Liver (tissue), 9 donors: ENCODE results near the gene CELF2. TPM values are rescaled to one million over a fixed set of nuclear protein-coding genes. Genes with fewer than 3 reads are reported as not detected.

Experiments used
- DNase-seq: peaks from one replicate; pipeline ENCODE4 v3.0.0-alpha.2; 2017; ENCODE audit warnings: low spot score
- H3K27ac ChIP-seq, 2 donors: one replicate each; pipeline ENCODE4 v1.7.0; 2013; ENCODE audit warnings: inconsistent platforms in 2 of 2, low read length in 2 of 2, control low read depth in 1 of 2, low read depth in 1 of 2, mild to moderate bottlenecking in 1 of 2
- H3K27me3 ChIP-seq, 4 donors: one replicate each; pipeline versions ENCODE4 v1.6.1 to v1.7.0; 2013; ENCODE audit warnings: low read length in 3 of 4, inconsistent platforms in 1 of 4, mild to moderate bottlenecking in 1 of 4, moderate library complexity in 1 of 4; ENCODE audit not compliant: control insufficient read depth in 4 of 4, insufficient read depth in 4 of 4
- H3K36me3 ChIP-seq, 4 donors: one replicate each; pipeline versions ENCODE4 v1.6.1 to v1.7.0; 2013; ENCODE audit warnings: low read length in 3 of 4, mild to moderate bottlenecking in 3 of 4, low read depth in 1 of 4, moderate library complexity in 1 of 4; ENCODE audit not compliant: control insufficient read depth in 4 of 4, insufficient read depth in 3 of 4
- H3K4me1 ChIP-seq, 4 donors: one replicate each; pipeline versions ENCODE4 v1.6.1 to v1.7.0; 2013; ENCODE audit warnings: low read length in 3 of 4, mild to moderate bottlenecking in 3 of 4, moderate library complexity in 1 of 4; ENCODE audit not compliant: control insufficient read depth in 4 of 4, insufficient read depth in 4 of 4
- H3K4me3 ChIP-seq, 3 donors: one replicate each; pipeline versions ENCODE4 v1.6.1 to v1.7.0; 2013; ENCODE audit warnings: low read length in 3 of 3, control low read depth in 1 of 3, low read depth in 1 of 3, mild to moderate bottlenecking in 1 of 3
- H3K9ac ChIP-seq, 2 donors: one replicate each; pipeline ENCODE4 v1.7.0; 2013; ENCODE audit warnings: low read length in 2 of 2, mild to moderate bottlenecking in 2 of 2, moderate library complexity in 2 of 2, control low read depth in 1 of 2, low read depth in 1 of 2
- H3K9me3 ChIP-seq, 4 donors: one replicate each; pipeline versions ENCODE4 v1.6.1 to v1.7.0; 2013; ENCODE audit warnings: low read length in 3 of 4; ENCODE audit not compliant: control insufficient read depth in 4 of 4
- ATF3 ChIP-seq: IDR thresholded peaks from 2 replicates; pipeline ENCODE4 v1.6.1; 2016; ENCODE audit warnings: antibody characterized with exemption
- CTCF ChIP-seq: fragments of 150-350 bp; IDR thresholded peaks from 2 replicates; pipeline ENCODE4 v1.5.1; 2017; ENCODE audit warnings: improper control_type of control experiment, low read depth, low read length; ENCODE audit not compliant: missing input control
- GABPA ChIP-seq, 2 donors: IDR thresholded peaks in 1 of 2; conservative IDR thresholded peaks in 1 of 2; 2 replicates each; pipeline ENCODE4 v1.6.1; 2016; ENCODE audit warnings: antibody characterized with exemption in 2 of 2, mild to moderate bottlenecking in 1 of 2, moderate library complexity in 1 of 2
- HNF4G ChIP-seq: IDR thresholded peaks from 2 replicates; pipeline ENCODE4 v1.6.1; 2016; ENCODE audit warnings: antibody characterized with exemption
- MAX ChIP-seq: IDR thresholded peaks from 2 replicates; pipeline ENCODE4 v1.6.1; 2016; ENCODE audit warnings: antibody characterized with exemption
- NR2F2 ChIP-seq: IDR thresholded peaks from 2 replicates; pipeline ENCODE4 v1.6.1; 2016; ENCODE audit warnings: antibody characterized with exemption
- RAD21 ChIP-seq, 2 donors: IDR thresholded peaks; 2 replicates each; pipeline ENCODE4 v1.6.1; 2016; ENCODE audit warnings: antibody characterized with exemption in 2 of 2, mild to moderate bottlenecking in 2 of 2
- REST ChIP-seq: IDR thresholded peaks from 2 replicates; pipeline ENCODE4 v1.6.1; 2016; ENCODE audit warnings: antibody characterized with exemption, mild to moderate bottlenecking
- SP1 ChIP-seq: IDR thresholded peaks from 2 replicates; pipeline ENCODE4 v1.6.1; 2018; ENCODE audit warnings: antibody characterized with exemption, mild to moderate bottlenecking
- TAF1 ChIP-seq: conservative IDR thresholded peaks from 2 replicates; pipeline ENCODE4 v1.6.1; 2016; ENCODE audit warnings: antibody characterized with exemption, mild to moderate bottlenecking
- YY1 ChIP-seq: IDR thresholded peaks from 2 replicates; pipeline ENCODE4 v1.6.1; 2016; ENCODE audit warnings: antibody characterized with exemption, mild to moderate bottlenecking
- ZBTB33 ChIP-seq: IDR thresholded peaks from 2 replicates; pipeline ENCODE4 v1.6.1; 2016; ENCODE audit warnings: antibody characterized with exemption
- WGBS: extraction: QIAGEN DNeasy Blood & Tissue Kit; methylation state at CpG from one replicate; pipeline ENCODE4 v1.1.7; 2013; 5-methylcytosine and 5-hydroxymethylcytosine counted together
- polyA plus RNA-seq, 2 donors: library from polyadenylated mRNA; stranded (reverse) in 1 of 2; unstranded in 1 of 2; fragments of 200-250 nt in 1 of 2; fragments of >200 nt in 1 of 2; fragmentation: Nextera tagmentation in 1 of 2; extraction: Ambion mirVana in 1 of 2; gene quantifications; one replicate each; pipeline versions ENCODE4 v1.2.1 to v1.2.3, GENCODE V29; 2013 to 2015
- total RNA-seq, 2 donors: library from RNA; depleted of rRNA; stranded (reverse); fragments of >200 nt; gene quantifications; one replicate each; pipeline ENCODE4 v1.2.3, GENCODE V29; 2014
- donor health status: healthy.
- donor health status: healthy.
- donor health status: healthy.
- donor health status: healthy.
- donor health status: healthy.

Gene CELF2
- total and polyA plus RNA-seq, 4 donors, result 1.4 to 8.5 (median 5.6) TPM

GRCh38 chr10:10976652-10977051 lies 41.0 kb upstream of the CELF2 start:
- DNase-seq, result no peak
- Histone ChIP-seq H3K9ac (no peak overlapping the region), H3K4me1 (no peaks in the 10 kb centered on the region), H3K27me3 (peaks cover 0 to 6% (median 0%) of the 10 kb centered on the region in 4 donors), H3K4me3 (no peak overlapping the region), H3K27ac (no peak overlapping the region), H3K36me3 (no peaks in the 10 kb centered on the region), H3K9me3 (no peaks in the 10 kb centered on the region)
- WGBS, result 63% methylated on average over 4 of the region's 4 CpGs
- TF ChIP-seq GABPA (IDR thresholded peaks at IDR 0.05 in 1 of 2, conservative IDR thresholded peaks at IDR 0.05 in 1 of 2), result no peak
- no peak for TF ChIP-seq ATF3
- TF ChIP-seq RAD21 (IDR thresholded peaks at IDR 0.05), result no peak

- 42% methylated on average over 2 of the region's 2 CpGs for WGBS
- Histone ChIP-seq H3K9me3 (no peaks in the 10 kb centered on the region), H3K4me3 (no peak overlapping the region), H3K27me3 (peaks cover 0 to 6% (median 0%) of the 10 kb centered on the region in 4 donors), H3K4me1 (no peaks in the 10 kb centered on the region), H3K27ac (no peak overlapping the region), H3K36me3 (no peaks in the 10 kb centered on the region), H3K9ac (no peak overlapping the region)
- no peak for DNase-seq
- TF ChIP-seq NR2F2 (no peak), YY1 (no peak), GABPA (IDR thresholded peaks at IDR 0.05 in 1 of 2, conservative IDR thresholded peaks at IDR 0.05 in 1 of 2) (no peak), HNF4G (no peak), ZBTB33 (no peak), SP1 (no peak), REST (no peak), RAD21 (IDR thresholded peaks at IDR 0.05) (no peak), CTCF (no peak), MAX (no peak), TAF1 (no peak)
These were observed 40.3 kb upstream of the CELF2 start for GRCh38 chr10:10977226-10977956.
